GM12878 (cell line): ENCODE results near the gene ZNF860. TPM values are rescaled to one million over a fixed set of nuclear protein-coding genes. Genes with fewer than 3 reads are reported as not detected.
"Not testable (repeated sequence)": the region's sequence is repeated elsewhere in the genome, so short reads cannot be mapped to it uniquely, and the experiment has no call there.

Experiments
- ATAC-seq: fragments of 200-7000 bp; cut with Tn5 transposase; 3 replicates; pipeline ENCODE4 v1.9.1; 2020; ENCODE audit warnings: mild to moderate bottlenecking, moderate library complexity
- BruUV-seq: library from RNA; stranded (reverse); fragments of 400-500 nt; replicated peaks from 2 replicates; lab custom pipeline; 2021; lab: Mats Ljungman, UMichigan
- CTCF ChIA-PET: fragments of 300-600 bp; sonication (Branson Sonifier 250); formaldehyde crosslinking; extraction: SDS; loops from one replicate; lab custom pipeline; 2021; ENCODE audit warnings: inconsistent platforms; lab: Yijun Ruan, JAX
- POLR2A ChIA-PET: fragments of 350-600 bp; formaldehyde crosslinking; extraction: SDS; loops from one replicate; lab custom pipeline; 2021; ENCODE audit warnings: inconsistent platforms; lab: Charles Lee
- RAD21 ChIA-PET: fragments of 300-600 bp; sonication (Branson Sonifier 250); formaldehyde crosslinking; loops from one replicate; lab custom pipeline; 2023; ENCODE audit warnings: antibody characterized with exemption; ENCODE audit not compliant: unreplicated experiment; lab: Charles Lee
- SMC1A ChIA-PET: fragments of 300-600 bp; sonication (Branson Sonifier 250); formaldehyde crosslinking; loops from one replicate; lab custom pipeline; 2023; ENCODE audit not compliant: unreplicated experiment, uncharacterized antibody; lab: Charles Lee
- DNase-seq: peaks from one replicate; pipeline ENCODE4 v3.0.0-alpha.2; 2011; ENCODE audit warnings: low read depth, low spot score
- FAIRE-seq: peaks from 3 replicates; lab custom pipeline; 2011; peaks lifted over from hg19 to GRCh38; lab: Jason Lieb, UNC
- H2AFZ ChIP-seq: 2 replicates; pipeline ENCODE4 v1.6.0; 2011; ENCODE audit warnings: low read depth, low read length, control low read depth; ENCODE audit not compliant: control insufficient read depth
- H3K27ac ChIP-seq: 2 replicates; pipeline ENCODE4 v1.5.1; 2011; ENCODE audit warnings: control low read depth; ENCODE audit not compliant: control insufficient read depth, insufficient read depth
- H3K27me3 ChIP-seq, 2 experiments: replicated peaks in 1 of 2; 2 replicates each; pipeline versions ENCODE4 v1.6.0 to v1.6.1; 2011; ENCODE audit warnings: low read length in 1 of 2; ENCODE audit not compliant: control insufficient read depth in 2 of 2, insufficient read depth in 2 of 2
- H3K36me3 ChIP-seq, 2 experiments: 2 replicates each; pipeline ENCODE4 v1.5.1; 2011; ENCODE audit warnings: low read length in 1 of 2; ENCODE audit not compliant: control insufficient read depth in 2 of 2, insufficient read depth in 2 of 2
- H3K4me1 ChIP-seq: 2 replicates; pipeline ENCODE4 v1.6.1; 2011; ENCODE audit warnings: mild to moderate bottlenecking, low read length, moderate library complexity, mixed read lengths; ENCODE audit not compliant: control insufficient read depth, insufficient read depth
- H3K4me2 ChIP-seq: 2 replicates; pipeline ENCODE4 v1.6.0; 2011; ENCODE audit warnings: control low read depth; ENCODE audit not compliant: control insufficient read depth, insufficient read depth
- H3K4me3 ChIP-seq: fragments of 200-600 bp; sonication (generic); 2 replicates; pipeline ENCODE4 v1.5.1; 2016
- H3K79me2 ChIP-seq: 2 replicates; pipeline ENCODE4 v1.6.0; 2011; ENCODE audit warnings: low read length; ENCODE audit not compliant: control insufficient read depth, insufficient read depth
- H3K9ac ChIP-seq: 2 replicates; pipeline ENCODE4 v1.8.0; 2011; ENCODE audit warnings: low read length, control low read depth, mixed read lengths; ENCODE audit not compliant: control insufficient read depth, insufficient read depth
- H3K9me3 ChIP-seq: replicated peaks from 3 replicates; pipeline ENCODE4 v1.5.1; 2011; ENCODE audit warnings: mild to moderate bottlenecking, low read length; ENCODE audit not compliant: control insufficient read depth, insufficient read depth
- H4K20me1 ChIP-seq: 2 replicates; pipeline ENCODE4 v1.6.0; 2011; ENCODE audit not compliant: control insufficient read depth, insufficient read depth
- RB1 ChIP-seq: fragments of 450-650 bp; formaldehyde crosslinking; IDR thresholded peaks from 2 replicates; pipeline ENCODE4 v1.6.1; 2017; ENCODE audit warnings: mild to moderate bottlenecking, borderline replicate concordance
- SMARCA5 ChIP-seq: fragments of 450-650 bp; IDR thresholded peaks from 2 replicates; pipeline ENCODE4 v1.6.1; 2017; ENCODE audit warnings: mild to moderate bottlenecking
- WGBS: methylation state at CpG from one replicate; pipeline ENCODE4 v1.1.6; 2016; ENCODE audit warnings: low lambda C conversion rate; ENCODE audit not compliant: insufficient replicate concordance, insufficient coverage; ENCODE audit errors: missing lambda C conversion rate; 5-methylcytosine and 5-hydroxymethylcytosine counted together
- in situ Hi-C: fragments of 300-500 bp; cut with MboI; formaldehyde crosslinking; loops from 9 replicates; pipeline ENCODE4 v1.14.3; 2018; ENCODE audit warnings: mixed read lengths
- intact Hi-C: fragments of 100-400 bp; cut with micrococcal nuclease; formaldehyde crosslinking; loops from one replicate; pipeline ENCODE4 v1.14.2; 2022; ENCODE audit not compliant: unreplicated experiment
- polyA plus RNA-seq, 11 experiments: library from polyadenylated mRNA; depleted of rRNA in 4 of 11; unstranded in 6 of 11; stranded (reverse) in 5 of 11; fragments of >200 nt; fragmentation: Nextera tagmentation in 4 of 11; fragmentation: Illumina TruSeq in 1 of 11; extraction: Ambion mirVana in 4 of 11; extraction: Trizol in 1 of 11; gene quantifications; 1 replicate in 1 of 11; 2 replicates in 10 of 11; pipeline versions ENCODE4 v1.2.1 to v1.2.3, GENCODE V29; 2011 to 2016; ENCODE audit warnings: inconsistent platforms in 2 of 11, missing spikeins in 2 of 11, low read depth in 1 of 11
- total RNA-seq, 4 experiments: library from RNA; depleted of rRNA in 3 of 4; stranded (reverse); fragments of >200 nt in 3 of 4; fragmentation: Illumina TruSeq in 1 of 4; extraction: Trizol in 1 of 4; gene quantifications; 2 replicates each; pipeline versions ENCODE4 v1.2.1 to v1.2.3, GENCODE V29; 2013 to 2021
- TF ChIP-seq, protein P1 (sequence below): IDR thresholded peaks from 2 replicates; pipeline ENCODE4 v1.6.1; 2011; ENCODE audit warnings: borderline replicate concordance, low read depth, mild to moderate bottlenecking, moderate library complexity, low read length; ENCODE audit not compliant: insufficient read depth, poor library complexity, severe bottlenecking
- TF ChIP-seq, protein P2 (sequence below): fragments of 450-650 bp; IDR thresholded peaks from 2 replicates; pipeline ENCODE4 v1.6.1; 2018; ENCODE audit warnings: borderline replicate concordance, mild to moderate bottlenecking; ENCODE audit not compliant: partially characterized antibody

The ZNF860 gene
- total and polyA plus RNA-seq, 10 of the 15 experiments (the other 5 are each of a cell fraction or from before 2014, with no cell fraction given) = not detected

DNA sequence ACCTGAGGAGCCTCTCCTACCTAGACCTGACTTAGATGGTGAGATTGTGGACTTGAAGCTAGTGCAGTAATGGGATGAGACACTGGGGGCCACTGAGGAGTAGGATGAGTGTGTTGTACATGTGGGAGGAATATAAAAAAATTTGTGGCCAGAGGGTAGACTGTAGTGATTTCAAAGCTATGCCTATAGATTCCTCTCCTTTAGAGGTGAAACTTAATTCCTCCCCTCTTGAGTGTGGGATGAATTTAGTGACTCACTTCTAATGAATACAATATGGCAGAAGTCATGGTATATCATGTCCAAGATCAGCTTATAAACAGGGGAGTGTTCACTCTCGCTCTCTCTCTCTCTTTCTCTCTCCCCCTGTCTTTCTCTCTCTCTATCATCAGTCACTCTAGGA is 6.7 kb downstream of the ZNF860 start (continued):
- TF ChIP-seq, protein P1, sequence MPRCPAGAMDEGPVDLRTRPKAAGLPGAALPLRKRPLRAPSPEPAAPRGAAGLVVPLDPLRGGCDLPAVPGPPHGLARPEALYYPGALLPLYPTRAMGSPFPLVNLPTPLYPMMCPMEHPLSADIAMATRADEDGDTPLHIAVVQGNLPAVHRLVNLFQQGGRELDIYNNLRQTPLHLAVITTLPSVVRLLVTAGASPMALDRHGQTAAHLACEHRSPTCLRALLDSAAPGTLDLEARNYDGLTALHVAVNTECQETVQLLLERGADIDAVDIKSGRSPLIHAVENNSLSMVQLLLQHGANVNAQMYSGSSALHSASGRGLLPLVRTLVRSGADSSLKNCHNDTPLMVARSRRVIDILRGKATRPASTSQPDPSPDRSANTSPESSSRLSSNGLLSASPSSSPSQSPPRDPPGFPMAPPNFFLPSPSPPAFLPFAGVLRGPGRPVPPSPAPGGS = no peak
- TF ChIP-seq, protein P2, sequence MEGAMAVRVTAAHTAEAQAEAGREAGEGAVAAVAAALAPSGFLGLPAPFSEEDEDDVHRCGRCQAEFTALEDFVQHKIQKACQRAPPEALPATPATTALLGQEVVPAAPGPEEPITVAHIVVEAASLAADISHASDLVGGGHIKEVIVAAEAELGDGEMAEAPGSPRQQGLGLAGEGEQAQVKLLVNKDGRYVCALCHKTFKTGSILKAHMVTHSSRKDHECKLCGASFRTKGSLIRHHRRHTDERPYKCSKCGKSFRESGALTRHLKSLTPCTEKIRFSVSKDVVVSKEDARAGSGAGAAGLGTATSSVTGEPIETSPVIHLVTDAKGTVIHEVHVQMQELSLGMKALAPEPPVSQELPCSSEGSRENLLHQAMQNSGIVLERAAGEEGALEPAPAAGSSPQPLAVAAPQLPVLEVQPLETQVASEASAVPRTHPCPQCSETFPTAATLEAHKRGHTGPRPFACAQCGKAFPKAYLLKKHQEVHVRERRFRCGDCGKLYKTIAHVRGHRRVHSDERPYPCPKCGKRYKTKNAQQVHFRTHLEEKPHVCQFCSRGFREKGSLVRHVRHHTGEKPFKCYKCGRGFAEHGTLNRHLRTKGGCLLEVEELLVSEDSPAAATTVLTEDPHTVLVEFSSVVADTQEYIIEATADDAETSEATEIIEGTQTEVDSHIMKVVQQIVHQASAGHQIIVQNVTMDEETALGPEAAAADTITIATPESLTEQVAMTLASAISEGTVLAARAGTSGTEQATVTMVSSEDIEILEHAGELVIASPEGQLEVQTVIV = no peak
- TF ChIP-seq RB1 (no peak), SMARCA5 (no peak)

DNA sequence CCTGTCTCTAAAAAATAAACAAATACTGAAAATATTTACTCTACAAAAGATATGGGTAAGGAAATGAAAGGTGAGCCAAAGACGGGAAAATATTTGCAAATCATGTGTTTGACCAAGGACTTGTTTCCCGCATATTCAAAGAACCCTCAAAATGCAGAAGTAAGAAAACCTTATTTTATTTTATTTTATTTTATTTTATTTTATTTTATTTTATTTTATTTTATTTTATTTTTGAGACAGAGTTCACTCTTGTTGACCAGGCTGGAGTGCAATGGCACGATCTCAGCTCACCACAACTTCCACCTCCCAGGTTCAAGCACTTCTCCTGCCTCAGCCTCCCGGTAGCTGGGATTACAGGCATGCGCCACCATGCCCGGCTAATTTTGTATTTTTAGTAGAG is 11.4 kb downstream of the ZNF860 start:
- CTCF ChIA-PET, H4K20me1 ChIP-seq, H2AFZ ChIP-seq, H3K9me3 ChIP-seq, ATAC-seq, H3K9ac ChIP-seq, H3K27ac ChIP-seq, intact Hi-C loops, H3K36me3 ChIP-seq, in situ Hi-C loops, H3K27me3 ChIP-seq, SMC1A ChIA-PET, FAIRE-seq, H3K4me2 ChIP-seq, DNase-seq, H3K4me3 ChIP-seq, BruUV-seq, H3K79me2 ChIP-seq, RAD21 ChIA-PET, H3K4me1 ChIP-seq: not testable (repeated sequence)
- WGBS = 72% methylated on average over 6 of the region's 6 CpGs
- POLR2A ChIA-PET = interaction anchor here (0.6 kb wide), 1 partner anchor 190 kb away, joined by 4 read pairs; no protein-coding TSS in a partner anchor
